Stimulated activated effector memory CD8-positive, alpha-beta T cell treated with anti-CD3 and anti-CD28 coated beads, Interleukin-12 subunit alpha, Interleukin-12 subunit beta, amount 100 ng/mL, for 72 hours (primary cell): ENCODE data around the gene MEST.

Experiments
- ATAC-seq: fragments of 150-1000 bp; cut with Tn5 transposase; 2 replicates; pipeline ENCODE4 v1.10.0; 2021
- DNase-seq, 2 donors: peaks; one replicate each; pipeline ENCODE4 v3.0.0; 2021 to 2022; ENCODE audit warnings: low spot score in 2 of 2
- H3K27ac Mint-ChIP-seq: one replicate; pipeline ENCODE4 v1.8.0; 2022; ENCODE audit warnings: mild to moderate bottlenecking, mixed read lengths
- H3K36me3 Mint-ChIP-seq: one replicate; pipeline ENCODE4 v1.8.0; 2022; ENCODE audit warnings: mild to moderate bottlenecking, mixed read lengths
- H3K4me1 Mint-ChIP-seq: one replicate; pipeline ENCODE4 v1.8.0; 2022; ENCODE audit warnings: mixed read lengths
- H3K4me3 Mint-ChIP-seq: one replicate; pipeline ENCODE4 v1.8.0; 2022; ENCODE audit warnings: mild to moderate bottlenecking, mixed read lengths
- H3K9me3 Mint-ChIP-seq: one replicate; pipeline ENCODE4 v1.8.0; 2022; ENCODE audit warnings: mixed read lengths

The MEST gene

DNA sequence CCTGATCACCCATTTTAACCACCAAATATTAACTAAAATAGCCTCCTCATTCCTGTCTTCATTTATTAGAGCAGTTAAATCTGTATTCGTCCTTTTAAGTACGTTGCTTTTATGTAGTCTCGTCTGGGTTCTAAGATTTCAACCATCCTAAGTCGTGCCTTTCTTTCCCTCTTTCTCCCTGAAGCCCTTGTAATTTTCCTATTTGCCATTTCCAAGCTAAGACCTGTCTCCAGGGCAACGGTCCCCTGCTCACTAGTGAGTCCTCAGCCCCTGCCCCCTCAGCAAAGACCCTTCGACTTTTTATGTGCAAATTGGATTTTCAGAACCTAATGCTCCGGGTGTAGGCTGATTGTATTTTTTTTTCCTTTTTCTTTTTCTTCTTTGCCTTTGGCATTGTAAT lies 16.1 kb upstream of the MEST start:
- H3K4me1 Mint-ChIP-seq = no peaks in the 10 kb centered on the region
- H3K4me3 Mint-ChIP-seq = no peak overlapping the region

DNA sequence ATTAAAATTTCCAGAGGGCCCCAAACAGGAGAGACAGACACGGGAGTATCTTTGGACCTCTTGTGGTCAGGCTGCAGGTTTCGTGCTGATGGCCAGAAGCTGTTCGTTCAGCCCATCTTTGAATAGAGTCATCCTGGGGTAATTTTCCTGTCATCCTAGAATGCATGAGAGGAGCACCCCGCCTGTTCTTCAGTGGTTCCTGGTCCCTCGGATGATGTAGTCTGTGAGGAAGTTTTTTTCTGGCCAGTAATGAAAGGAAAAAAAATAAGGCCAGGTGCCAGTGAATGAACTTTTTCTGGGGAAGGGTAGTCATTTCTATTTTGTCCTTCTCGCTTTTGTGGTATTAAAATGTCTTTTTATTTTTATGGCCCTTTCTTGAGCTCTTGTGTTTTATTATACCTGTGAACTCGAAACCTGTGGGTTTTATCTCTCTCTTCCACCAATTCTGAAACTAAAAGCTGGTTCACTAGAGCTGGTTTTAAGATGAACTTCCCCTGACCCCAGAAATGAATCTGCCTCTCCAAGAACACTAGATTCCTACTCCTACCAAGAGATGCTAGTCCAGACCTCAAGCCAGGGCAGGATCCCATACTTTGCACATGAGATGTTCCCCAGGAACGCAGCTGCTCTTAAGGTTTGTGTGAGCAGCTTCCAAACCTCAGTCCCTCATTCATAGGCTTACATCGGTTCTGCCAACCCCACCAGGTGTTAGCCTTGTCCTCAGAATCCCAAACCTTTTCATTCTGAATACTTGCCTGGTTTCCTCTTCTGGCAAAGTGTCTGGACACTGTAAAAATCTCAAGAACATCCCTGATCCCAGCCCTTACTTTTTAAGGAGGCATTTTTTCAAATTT lies 15.4 kb upstream of the MEST start:
- no peaks in the 10 kb centered on the region for H3K9me3 Mint-ChIP-seq
- ATAC-seq = no peak
- DNase-seq = no peak
- H3K4me1 Mint-ChIP-seq = no peaks in the 10 kb centered on the region
- H3K4me3 Mint-ChIP-seq = no peak overlapping the region
- H3K27ac Mint-ChIP-seq = no peak overlapping the region
- no peaks in the 10 kb centered on the region for H3K36me3 Mint-ChIP-seq

More for the DNA sequence above, 16.1 kb upstream of the MEST start:
- Mint-ChIP-seq H3K36me3 (no peaks in the 10 kb centered on the region), H3K27ac (no peak overlapping the region), H3K9me3 (no peaks in the 10 kb centered on the region)
- ATAC-seq = no peak
- DNase-seq = no peak

DNA sequence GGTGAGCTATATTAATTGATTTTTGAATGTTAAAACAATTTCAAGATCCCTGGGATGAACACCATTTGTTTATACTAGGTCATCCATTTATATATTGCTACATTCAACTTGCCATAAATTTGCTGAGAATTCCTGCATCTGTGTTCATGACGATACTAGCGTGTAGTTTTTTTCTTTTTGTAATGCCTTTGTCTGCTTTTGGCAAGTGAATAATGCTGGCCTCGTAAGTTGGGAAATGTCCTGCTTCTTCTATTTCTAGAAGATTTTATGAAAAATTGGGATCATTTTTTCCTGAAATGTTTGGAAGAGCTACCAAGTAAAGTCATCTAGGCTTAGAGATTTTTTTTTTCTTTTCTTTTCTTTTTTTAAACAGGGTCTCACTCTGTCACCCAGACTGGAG lies 12.9 kb upstream of the MEST start:
- Mint-ChIP-seq H3K9me3 (no peaks in the 10 kb centered on the region), H3K4me1 (no peaks in the 10 kb centered on the region), H3K4me3 (no peak overlapping the region), H3K36me3 (no peaks in the 10 kb centered on the region), H3K27ac (no peak overlapping the region)
- DNase-seq (no peak), ATAC-seq (no peak)

DNA sequence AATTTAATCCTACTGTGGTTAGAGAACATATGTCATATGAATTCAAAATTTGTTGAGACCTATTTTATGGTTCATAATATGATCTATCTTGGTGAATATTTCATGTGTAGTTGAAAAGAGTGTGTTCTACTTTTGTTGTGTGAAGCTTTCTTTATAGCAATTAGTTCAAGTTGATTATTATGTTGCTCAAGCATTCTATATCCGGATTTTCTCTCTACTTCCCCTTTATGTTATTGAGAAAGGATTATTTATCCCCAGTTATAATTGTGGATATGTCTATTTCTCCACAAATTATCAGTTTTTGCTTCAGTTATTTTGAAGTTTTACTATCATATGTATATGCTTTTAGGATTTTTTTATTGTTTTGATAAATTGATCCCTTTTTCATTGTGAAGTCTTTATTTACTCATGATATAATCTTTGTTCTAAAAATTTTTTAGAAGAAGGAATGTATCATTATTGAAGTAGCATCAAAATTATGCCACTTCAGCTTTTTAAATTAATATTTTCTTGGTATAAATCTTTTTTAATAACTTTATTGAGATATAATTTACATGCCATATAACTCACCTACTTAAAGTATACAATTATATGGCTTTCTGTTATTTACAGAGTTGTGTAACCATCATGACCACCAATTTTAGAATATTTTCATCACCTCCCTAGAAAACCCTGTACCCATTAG lies 12.0 kb upstream of the MEST start:
- DNase-seq (no peak), ATAC-seq (no peak)
- no peaks in the 10 kb centered on the region for H3K36me3 Mint-ChIP-seq
- no peak overlapping the region for H3K27ac Mint-ChIP-seq
- H3K4me1 Mint-ChIP-seq = peaks cover 4% of the 10 kb centered on the region
- no peak overlapping the region for H3K4me3 Mint-ChIP-seq
- no peaks in the 10 kb centered on the region for H3K9me3 Mint-ChIP-seq

- H3K36me3 Mint-ChIP-seq = no peaks in the 10 kb centered on the region
- no peak overlapping the region for H3K4me3 Mint-ChIP-seq
- H3K4me1 Mint-ChIP-seq = peaks cover 24% of the 10 kb centered on the region
- no peaks in the 10 kb centered on the region for H3K9me3 Mint-ChIP-seq
- ATAC-seq = no peak
- no peak overlapping the region for H3K27ac Mint-ChIP-seq
- DNase-seq = no peak
These were observed 10.0 kb upstream of the MEST start for GRCh38 chr7:130481898-130482297.

DNA sequence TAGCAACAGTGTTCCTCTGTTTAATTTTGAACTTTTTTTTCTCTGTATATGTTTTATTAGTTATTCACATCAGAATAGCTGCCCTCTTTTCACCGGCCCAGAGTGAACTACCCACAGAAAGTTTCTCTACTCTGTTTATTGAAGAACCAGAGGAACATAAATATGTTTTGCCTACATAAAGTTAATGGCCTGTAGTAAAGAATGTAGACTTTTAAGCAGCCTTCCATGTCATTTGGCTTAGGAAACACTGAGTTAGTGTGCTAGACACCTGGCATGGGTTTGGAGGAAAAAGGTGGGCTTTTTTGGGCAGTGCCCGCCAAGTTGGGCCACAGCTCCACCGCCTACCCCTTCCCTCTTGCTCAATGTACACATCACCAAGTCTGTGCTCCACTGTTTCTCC lies 8.9 kb upstream of the MEST start:
- H3K27ac Mint-ChIP-seq = no peak overlapping the region
- H3K36me3 Mint-ChIP-seq = no peaks in the 10 kb centered on the region
- ATAC-seq (no peak), DNase-seq (no peak)
- no peak overlapping the region for H3K4me3 Mint-ChIP-seq
- H3K9me3 Mint-ChIP-seq = no peaks in the 10 kb centered on the region
- peaks cover 28% of the 10 kb centered on the region for H3K4me1 Mint-ChIP-seq

DNA sequence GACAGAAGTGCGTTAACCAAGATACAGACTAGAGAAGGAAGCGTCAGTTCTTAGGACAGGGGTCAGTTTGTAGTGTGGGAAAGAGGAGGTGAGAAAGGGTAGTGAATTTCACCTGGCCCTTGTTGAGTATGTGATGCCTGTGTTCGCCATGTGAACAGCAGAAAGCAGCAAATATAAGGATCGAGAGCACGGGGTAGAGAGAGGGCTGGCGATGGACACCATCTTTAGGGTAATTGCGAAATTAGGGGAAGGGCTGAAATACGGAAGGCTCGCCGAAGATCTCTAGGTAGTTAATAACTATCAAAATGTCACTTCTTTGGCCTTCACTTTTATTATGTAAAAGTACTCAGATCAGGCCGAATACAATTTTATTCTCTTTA lies 6.2 kb upstream of the MEST start:
- ATAC-seq = no peak

DNA sequence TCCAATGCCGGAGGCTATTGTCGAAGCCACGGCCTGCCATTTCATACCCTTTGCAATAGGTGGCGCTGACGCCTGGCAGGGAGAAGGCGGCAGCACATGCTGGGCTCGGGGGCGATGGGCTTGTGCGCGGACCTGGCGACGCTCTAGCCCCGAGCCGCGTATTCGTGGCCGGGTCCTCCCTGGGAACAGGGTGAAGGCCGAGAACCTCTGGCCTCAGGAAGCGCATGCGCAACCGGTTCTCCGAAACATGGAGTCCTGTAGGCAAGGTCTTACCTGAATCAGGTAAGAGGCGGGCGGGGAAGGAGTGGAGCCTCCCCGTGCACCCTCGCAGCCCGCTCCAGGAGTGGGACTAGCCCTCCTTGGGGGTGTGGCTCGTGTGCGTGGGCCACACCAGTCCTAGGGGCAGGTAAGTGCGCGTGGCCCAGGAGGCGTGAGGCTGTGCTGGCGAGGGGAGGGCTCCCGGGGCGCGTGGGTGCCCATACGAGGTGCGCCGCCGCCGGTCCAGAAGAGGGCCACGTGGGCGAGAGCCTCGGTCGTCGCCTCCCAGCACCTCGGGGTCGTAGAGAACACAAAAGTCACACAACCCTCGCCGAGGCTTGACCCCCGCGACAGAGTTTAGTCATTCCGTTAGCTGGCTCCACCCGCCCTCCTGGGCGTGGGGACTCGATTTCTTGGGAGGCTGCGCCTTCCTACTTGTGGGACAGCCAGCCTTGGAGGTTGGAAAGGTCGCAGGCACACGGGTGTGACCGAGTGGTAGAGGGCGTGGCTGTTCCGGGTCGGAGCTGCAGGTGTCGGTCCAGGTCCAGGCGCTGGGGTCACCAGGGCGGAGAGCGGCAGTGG lies 5.6 kb upstream of the MEST start:
- Mint-ChIP-seq H3K27ac (peak overlapping the region; percentile 46), H3K4me1 (peaks cover 33% of the 10 kb centered on the region)
- ATAC-seq = peak; percentile 78

More for the DNA sequence above, 6.2 kb upstream of the MEST start:
- H3K4me1 Mint-ChIP-seq = peaks cover 28% of the 10 kb centered on the region
- H3K4me3 Mint-ChIP-seq = peak overlapping the region; percentile 75
- H3K36me3 Mint-ChIP-seq = no peaks in the 10 kb centered on the region
- DNase-seq = peak in 1 of 2 donors; percentile 40
- H3K9me3 Mint-ChIP-seq = no peaks in the 10 kb centered on the region
- H3K27ac Mint-ChIP-seq = peak overlapping the region; percentile 46

GRCh38 chr7:130486954-130487436 lies 4.9 kb upstream of the MEST start:
- Mint-ChIP-seq H3K4me3 (peak overlapping the region; percentile 75), H3K36me3 (no peaks in the 10 kb centered on the region), H3K4me1 (peaks cover 37% of the 10 kb centered on the region), H3K9me3 (no peaks in the 10 kb centered on the region), H3K27ac (peak overlapping the region; percentile 46)
- no peak for ATAC-seq
- peak in 1 of 2 donors; percentile 26 for DNase-seq

More for the DNA sequence above, 5.6 kb upstream of the MEST start:
- Mint-ChIP-seq H3K9me3 (no peaks in the 10 kb centered on the region), H3K36me3 (no peaks in the 10 kb centered on the region), H3K4me3 (peak overlapping the region; percentile 75)
- peak; percentile 31 to 64 for DNase-seq

GRCh38 chr7:130488392-130489139 lies 3.3 kb upstream of the MEST start:
- no peaks in the 10 kb centered on the region for H3K9me3 Mint-ChIP-seq
- H3K4me1 Mint-ChIP-seq = peaks cover 37% of the 10 kb centered on the region
- H3K27ac Mint-ChIP-seq = no peak overlapping the region
- H3K36me3 Mint-ChIP-seq = no peaks in the 10 kb centered on the region
- no peak for ATAC-seq
- H3K4me3 Mint-ChIP-seq = no peak overlapping the region
- peak in 1 of 2 donors; percentile 40 for DNase-seq

GRCh38 chr7:130489140-130489983 lies 2.5 kb upstream of the MEST start:
- DNase-seq = peak in 1 of 2 donors; percentile 38
- H3K36me3 Mint-ChIP-seq = no peaks in the 10 kb centered on the region
- H3K27ac Mint-ChIP-seq = no peak overlapping the region
- H3K4me3 Mint-ChIP-seq = no peak overlapping the region
- no peak for ATAC-seq
- H3K9me3 Mint-ChIP-seq = no peaks in the 10 kb centered on the region
- peaks cover 37% of the 10 kb centered on the region for H3K4me1 Mint-ChIP-seq

GRCh38 chr7:130490311-130490791 lies 1.5 kb upstream of the MEST start:
- H3K27ac Mint-ChIP-seq = no peak overlapping the region
- peaks cover 28% of the 10 kb centered on the region for H3K4me1 Mint-ChIP-seq
- DNase-seq = no peak
- ATAC-seq = no peak
- no peaks in the 10 kb centered on the region for H3K36me3 Mint-ChIP-seq
- H3K9me3 Mint-ChIP-seq = no peaks in the 10 kb centered on the region
- no peak overlapping the region for H3K4me3 Mint-ChIP-seq

DNA sequence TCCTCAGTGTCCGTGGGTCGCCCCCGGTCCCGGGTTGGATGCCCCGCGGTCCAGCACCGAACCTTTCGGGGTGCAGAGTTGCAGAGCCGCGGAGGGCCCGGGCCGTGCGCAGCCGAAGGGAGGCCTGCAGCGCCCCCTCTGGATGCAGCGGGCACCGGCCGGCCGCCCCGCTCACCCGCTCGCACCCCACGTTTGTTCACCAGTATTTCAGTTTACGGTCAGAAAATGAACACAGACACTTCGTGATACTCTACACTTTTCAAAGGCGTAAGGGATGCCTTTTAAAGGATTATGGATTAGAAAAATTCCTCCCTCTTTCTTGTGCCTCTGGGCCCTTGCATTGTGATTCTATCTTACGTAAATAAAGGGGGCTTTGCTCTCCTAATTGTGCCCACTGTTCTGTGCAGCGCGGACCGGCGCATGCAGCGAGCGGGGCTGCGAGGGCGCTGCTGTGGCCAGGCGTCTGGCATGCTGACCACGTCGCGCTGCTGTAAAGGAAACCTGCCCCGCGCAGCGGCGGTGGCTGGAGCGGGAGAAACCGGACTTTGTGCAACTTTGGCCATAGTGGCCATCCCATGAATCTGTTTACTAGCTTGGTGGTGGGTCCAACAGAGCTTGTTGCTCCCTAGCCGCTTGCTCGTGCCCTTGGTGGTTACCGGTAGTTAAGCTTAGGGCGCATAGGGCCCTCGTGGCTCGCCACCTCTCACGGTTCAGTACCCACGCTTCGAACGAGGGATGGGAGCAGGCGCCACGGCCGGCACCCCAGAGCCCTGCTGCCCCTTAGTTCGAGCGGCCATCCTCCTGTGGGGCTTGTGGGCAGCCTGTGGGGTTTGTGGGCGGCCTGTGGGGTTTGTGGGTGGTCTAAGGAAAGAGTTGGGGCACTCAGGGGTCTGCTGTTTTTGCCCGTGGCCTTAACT lies 739 bp upstream of the MEST start:
- ATAC-seq = peak; percentile 48
- Mint-ChIP-seq H3K9me3 (no peaks in the 10 kb centered on the region), H3K4me1 (peaks cover 21% of the 10 kb centered on the region), H3K4me3 (peak overlapping the region; percentile 58), H3K36me3 (no peaks in the 10 kb centered on the region), H3K27ac (no peak overlapping the region)
- DNase-seq = peak in 1 of 2 donors; percentile 62
